WTC11 (cell line): ENCODE results near the gene MAB21L1.

ENCODE experiments used
- FOXP1 ChIP-seq: sonication (generic); formaldehyde crosslinking; IDR thresholded peaks from 2 replicates; pipeline ENCODE4 v1.8.0; 2022; ENCODE audit warnings: missing genetic modification reagents, mild to moderate bottlenecking, moderate library complexity, borderline replicate concordance
- NFYB ChIP-seq: sonication (generic); formaldehyde crosslinking; conservative IDR thresholded peaks from 2 replicates; pipeline ENCODE4 v1.8.0; 2022; ENCODE audit warnings: low read depth, missing genetic modification reagents
- SMAD3 ChIP-seq: sonication (generic); formaldehyde crosslinking; IDR thresholded peaks from 2 replicates; pipeline ENCODE4 v1.8.0; 2022; ENCODE audit warnings: missing genetic modification reagents, mild to moderate bottlenecking, borderline replicate concordance
- TF ChIP-seq, protein P1 (sequence below): fragments of 200-600 bp; IDR thresholded peaks from 2 replicates; pipeline ENCODE4 v1.8.0; 2022; ENCODE audit warnings: antibody characterized with exemption
- TF ChIP-seq, protein P2 (sequence below): sonication (generic); formaldehyde crosslinking; IDR thresholded peaks from 2 replicates; pipeline ENCODE4 v1.8.1; 2023; ENCODE audit warnings: mild to moderate bottlenecking, missing genetic modification reagents
- TF ChIP-seq, protein P3 (sequence below): sonication (generic); formaldehyde crosslinking; conservative IDR thresholded peaks from 2 replicates; pipeline ENCODE4 v1.8.1; 2022; ENCODE audit warnings: mild to moderate bottlenecking, missing genetic modification reagents
- TF ChIP-seq, protein P4 (sequence below): sonication (generic); formaldehyde crosslinking; IDR thresholded peaks from 2 replicates; pipeline ENCODE4 v1.8.1; 2023; ENCODE audit warnings: mild to moderate bottlenecking, missing genetic modification reagents, moderate library complexity

DNA sequence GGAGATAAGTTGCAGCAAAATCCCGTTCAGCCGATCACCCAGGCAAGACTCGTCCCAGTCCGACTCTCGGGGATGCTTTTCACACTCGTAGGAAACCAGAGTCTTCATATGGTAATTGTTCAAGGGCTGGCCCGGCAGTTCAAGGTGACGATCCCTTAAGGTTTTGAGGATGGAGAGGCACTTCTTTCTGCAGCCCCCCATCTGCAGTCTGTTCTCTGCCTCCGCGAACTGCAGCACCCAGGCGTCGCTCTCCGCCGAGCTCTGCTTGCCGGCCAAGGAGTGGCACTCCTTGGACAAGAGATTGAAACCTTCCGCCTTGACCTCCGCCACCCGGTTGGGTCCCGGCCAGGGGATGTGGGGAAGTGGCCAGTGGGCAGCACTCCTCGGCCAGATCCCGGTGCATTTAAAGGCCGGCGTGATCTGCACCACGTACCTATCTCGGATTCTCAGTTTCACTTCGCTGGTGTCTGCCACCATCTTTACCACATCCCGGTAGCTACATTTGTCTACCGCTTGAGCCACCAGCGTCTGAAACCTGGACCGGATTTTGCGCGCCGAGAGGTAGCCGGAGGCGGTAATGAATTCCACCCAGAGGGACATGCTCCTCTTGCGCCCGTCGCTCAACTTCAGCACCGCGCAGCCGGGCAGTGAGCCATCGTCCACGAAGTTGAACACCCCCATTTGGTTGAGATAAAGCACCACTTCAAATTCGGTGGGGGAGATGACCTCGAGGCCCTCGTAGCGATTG, 1.1 kb downstream of the MAB21L1 start:
- TF ChIP-seq NFYB (CRISPR knock-in tag) (no peak), SMAD3 (CRISPR knock-in tag) (no peak), FOXP1 (CRISPR knock-in tag) (no peak)
- TF ChIP-seq, protein P1, sequence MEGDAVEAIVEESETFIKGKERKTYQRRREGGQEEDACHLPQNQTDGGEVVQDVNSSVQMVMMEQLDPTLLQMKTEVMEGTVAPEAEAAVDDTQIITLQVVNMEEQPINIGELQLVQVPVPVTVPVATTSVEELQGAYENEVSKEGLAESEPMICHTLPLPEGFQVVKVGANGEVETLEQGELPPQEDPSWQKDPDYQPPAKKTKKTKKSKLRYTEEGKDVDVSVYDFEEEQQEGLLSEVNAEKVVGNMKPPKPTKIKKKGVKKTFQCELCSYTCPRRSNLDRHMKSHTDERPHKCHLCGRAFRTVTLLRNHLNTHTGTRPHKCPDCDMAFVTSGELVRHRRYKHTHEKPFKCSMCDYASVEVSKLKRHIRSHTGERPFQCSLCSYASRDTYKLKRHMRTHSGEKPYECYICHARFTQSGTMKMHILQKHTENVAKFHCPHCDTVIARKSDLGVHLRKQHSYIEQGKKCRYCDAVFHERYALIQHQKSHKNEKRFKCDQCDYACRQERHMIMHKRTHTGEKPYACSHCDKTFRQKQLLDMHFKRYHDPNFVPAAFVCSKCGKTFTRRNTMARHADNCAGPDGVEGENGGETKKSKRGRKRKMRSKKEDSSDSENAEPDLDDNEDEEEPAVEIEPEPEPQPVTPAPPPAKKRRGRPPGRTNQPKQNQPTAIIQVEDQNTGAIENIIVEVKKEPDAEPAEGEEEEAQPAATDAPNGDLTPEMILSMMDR, result no peak
- TF ChIP-seq, protein P2, sequence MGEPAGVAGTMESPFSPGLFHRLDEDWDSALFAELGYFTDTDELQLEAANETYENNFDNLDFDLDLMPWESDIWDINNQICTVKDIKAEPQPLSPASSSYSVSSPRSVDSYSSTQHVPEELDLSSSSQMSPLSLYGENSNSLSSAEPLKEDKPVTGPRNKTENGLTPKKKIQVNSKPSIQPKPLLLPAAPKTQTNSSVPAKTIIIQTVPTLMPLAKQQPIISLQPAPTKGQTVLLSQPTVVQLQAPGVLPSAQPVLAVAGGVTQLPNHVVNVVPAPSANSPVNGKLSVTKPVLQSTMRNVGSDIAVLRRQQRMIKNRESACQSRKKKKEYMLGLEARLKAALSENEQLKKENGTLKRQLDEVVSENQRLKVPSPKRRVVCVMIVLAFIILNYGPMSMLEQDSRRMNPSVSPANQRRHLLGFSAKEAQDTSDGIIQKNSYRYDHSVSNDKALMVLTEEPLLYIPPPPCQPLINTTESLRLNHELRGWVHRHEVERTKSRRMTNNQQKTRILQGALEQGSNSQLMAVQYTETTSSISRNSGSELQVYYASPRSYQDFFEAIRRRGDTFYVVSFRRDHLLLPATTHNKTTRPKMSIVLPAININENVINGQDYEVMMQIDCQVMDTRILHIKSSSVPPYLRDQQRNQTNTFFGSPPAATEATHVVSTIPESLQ (CRISPR knock-in tag), result no peak
- TF ChIP-seq, protein P3, sequence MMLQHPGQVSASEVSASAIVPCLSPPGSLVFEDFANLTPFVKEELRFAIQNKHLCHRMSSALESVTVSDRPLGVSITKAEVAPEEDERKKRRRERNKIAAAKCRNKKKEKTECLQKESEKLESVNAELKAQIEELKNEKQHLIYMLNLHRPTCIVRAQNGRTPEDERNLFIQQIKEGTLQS, result no peak
- TF ChIP-seq, protein P4, sequence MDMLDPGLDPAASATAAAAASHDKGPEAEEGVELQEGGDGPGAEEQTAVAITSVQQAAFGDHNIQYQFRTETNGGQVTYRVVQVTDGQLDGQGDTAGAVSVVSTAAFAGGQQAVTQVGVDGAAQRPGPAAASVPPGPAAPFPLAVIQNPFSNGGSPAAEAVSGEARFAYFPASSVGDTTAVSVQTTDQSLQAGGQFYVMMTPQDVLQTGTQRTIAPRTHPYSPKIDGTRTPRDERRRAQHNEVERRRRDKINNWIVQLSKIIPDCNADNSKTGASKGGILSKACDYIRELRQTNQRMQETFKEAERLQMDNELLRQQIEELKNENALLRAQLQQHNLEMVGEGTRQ (CRISPR knock-in tag), result no peak
